ENCODE results near the gene AP1S1.
"Not testable (repeated sequence)": the region's sequence is repeated elsewhere in the genome, so short reads cannot be mapped to it uniquely, and the experiment has no call there.

The AP1S1 gene

DNA sequence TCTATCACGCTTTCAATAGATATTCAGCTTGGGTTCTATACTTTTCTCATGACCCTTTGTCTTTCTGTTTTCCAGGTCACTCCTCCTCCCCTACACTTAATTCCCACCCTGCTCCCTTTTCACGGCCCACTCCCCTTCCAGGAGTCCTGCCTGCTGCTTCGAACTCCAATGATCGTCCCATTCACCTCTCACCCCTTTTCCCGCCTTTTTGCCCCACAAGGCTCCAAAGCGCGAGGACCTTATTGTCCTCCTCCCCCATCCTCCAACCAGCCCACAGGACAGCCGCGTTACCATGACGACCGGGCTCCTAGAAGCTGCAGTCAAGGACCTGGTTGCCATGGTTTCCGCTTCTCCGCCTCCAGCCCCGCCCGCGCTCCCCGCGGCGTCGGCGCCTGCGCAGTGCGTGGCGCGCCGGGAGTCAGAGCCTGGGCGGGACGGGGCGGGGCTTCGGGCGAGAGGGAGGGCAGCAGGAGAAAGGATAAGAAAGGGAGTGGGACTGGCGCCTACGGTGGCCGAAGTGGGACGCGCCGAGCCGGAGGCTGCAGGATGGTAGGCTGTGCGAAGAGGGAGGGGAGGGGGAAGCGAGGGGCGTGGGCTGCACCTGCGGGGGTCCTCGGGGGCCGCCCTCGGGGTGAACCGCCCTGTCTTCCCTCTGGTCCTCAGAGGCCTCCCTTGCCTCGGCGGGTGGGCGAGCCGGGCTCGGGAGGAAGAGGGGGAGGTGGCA lies at the start of gene AP1S1:
Gene AP1S1, plus strand, starts transcription at position 508 of the 724 bp plus-strand sequence. Its CDS starts 39 bp downstream, at position 547.
- DNase-seq: peak; percentile 95

DNA sequence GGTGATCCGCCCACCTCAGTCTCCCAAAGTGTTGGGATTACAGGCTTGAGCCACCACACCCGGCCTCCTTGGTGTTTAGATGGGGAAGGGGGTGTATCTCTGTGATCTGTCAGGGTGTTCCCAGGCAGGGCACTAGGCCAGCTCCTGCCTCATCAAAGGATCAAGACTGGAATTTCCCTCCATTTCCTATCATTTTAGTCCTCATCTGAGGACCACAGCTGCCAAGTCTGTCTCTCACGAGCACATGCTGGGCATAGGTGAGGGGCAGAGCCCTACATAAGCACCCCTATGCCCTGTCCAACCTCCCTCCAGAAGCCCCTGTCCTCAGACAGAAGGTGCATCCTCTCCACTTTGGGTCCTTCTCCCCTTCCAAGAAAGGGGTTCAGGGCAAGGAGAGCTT lies 49.5 kb upstream of the AP1S1 start:
- DNase-seq: no peak

DNA sequence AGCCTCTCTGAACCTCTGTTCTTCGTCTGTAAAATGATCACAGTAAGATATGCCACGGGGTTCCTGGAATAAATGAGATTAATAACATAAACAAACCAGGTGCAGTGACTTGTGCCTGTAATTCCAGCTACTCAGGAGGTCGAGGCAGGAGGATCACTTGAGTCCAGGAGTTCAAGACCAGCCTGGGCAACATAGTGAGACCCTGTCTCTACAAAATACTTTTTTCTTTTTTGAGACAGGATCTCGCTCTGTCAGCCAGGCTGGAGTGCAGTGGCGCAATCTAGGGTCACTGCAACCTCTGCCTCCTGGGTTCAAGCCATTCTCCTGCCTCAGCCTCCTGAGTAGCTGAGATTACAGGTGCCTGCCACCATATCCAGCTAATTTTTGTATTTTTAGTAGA lies 49.0 kb upstream of the AP1S1 start:
- DNase-seq: not testable (repeated sequence)

DNA sequence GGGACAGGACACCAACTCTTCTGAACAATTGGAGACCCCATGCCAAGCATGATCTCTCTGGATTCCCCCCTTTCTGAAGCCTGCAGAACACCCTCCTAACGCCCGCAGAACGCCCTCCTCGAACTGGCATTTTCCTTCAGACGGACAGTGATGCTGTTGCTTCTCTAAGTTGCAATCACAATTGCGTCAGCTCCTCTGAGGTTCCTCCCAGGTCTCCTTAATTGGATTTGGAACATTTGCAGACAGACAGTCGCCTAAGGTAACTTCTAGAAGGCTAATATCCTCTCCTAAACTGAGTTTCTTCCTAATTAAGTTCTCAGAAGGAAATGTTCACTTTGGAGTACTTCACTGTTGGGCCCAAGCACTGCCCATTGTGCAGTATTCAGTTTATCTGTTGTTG lies 47.9 kb upstream of the AP1S1 start:
- DNase-seq: no peak

DNA sequence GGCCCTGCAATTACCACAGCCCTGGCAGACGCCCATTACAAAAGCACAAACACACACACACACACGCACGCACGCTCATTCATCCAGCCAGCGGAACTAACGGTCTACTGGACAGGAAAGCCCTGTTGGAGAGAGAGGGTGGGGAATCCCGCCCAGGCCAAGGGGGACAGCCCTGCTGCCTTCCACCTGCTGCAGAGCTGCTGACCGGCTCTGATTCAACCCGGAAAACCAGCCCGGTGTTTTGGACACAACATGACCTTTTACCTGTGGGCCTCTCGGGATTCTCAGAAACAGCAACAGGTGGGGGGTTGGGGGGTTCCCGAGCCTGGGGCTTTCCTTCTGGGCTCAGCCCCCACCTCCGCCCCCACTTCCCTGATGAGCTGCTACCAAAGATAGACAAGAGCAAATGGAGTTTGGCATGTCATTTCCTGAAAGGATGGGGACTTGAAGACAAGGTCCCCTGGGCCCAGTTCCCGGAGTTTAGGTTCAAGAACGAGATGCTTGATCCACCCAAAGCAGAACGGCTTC lies 45.9 kb upstream of the AP1S1 start:
- no peak for DNase-seq

DNA sequence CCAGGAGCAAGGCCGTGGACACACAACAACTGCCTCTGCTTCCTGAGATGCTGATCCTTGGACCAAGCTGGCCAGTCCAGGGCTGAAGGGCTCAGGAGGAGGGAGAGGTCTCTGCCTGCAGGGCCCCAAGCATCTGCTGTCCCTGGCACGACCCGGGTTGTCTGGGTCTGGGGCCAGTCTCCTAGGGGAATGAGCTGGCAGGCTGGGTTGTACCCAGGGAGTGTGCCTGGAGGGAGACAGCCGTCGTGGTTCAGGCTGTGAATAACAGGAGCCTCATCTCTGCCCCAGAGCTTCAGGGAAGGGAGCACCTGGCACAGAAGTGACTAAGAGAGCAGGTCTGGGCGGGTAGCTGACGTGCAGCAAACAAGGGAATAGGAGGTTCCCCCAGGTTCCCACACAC lies 45.3 kb upstream of the AP1S1 start:
- DNase-seq: no peak

GRCh38 chr7:101109368-101109767 lies 44.9 kb upstream of the AP1S1 start:
- DNase-seq: no peak

DNA sequence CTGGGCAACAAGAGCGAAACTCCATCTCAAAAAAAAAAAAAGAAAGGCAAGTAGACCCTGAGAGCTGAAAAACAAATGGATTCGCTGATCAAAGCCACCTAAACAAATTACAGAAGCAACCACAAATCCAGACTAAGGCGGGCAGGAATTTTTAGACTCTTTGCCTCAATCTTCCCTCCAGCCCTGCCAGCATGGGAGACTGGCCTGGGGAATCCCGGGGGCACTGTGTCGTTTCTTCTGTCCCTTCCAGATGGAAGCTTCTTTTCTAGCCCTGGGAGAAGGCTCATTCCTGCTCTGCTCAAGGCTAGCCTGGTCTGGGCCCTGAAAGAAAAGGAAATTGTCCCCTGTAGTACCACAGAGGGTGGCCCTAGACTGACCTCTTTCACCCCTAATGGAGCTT lies 43.0 kb upstream of the AP1S1 start:
- DNase-seq: no peak

GRCh38 chr7:101112233-101112632 lies 42.0 kb upstream of the AP1S1 start:
- no peak for DNase-seq

GRCh38 chr7:101113140-101113539 lies 41.1 kb upstream of the AP1S1 start:
- not testable (repeated sequence) for DNase-seq

DNA sequence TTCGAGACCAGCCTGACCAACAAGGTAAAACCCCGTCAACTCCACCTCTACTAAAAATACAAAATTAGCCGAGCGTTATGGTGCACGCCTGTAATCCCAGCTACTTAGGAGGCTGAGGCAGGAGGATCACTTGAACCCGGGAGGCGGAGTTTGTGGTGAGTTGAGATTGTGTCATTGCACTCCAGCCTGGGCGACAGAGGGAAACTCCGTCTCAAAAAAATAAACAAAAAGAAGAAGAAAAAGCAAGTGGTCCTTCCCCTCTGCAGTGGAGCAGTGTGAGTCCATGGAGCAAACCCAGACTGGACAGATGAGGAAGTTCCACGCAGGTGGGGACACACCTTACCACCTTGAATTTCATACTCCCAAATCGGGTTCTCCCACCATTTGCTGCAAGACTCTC lies 40.4 kb upstream of the AP1S1 start:
- DNase-seq: no peak

DNA sequence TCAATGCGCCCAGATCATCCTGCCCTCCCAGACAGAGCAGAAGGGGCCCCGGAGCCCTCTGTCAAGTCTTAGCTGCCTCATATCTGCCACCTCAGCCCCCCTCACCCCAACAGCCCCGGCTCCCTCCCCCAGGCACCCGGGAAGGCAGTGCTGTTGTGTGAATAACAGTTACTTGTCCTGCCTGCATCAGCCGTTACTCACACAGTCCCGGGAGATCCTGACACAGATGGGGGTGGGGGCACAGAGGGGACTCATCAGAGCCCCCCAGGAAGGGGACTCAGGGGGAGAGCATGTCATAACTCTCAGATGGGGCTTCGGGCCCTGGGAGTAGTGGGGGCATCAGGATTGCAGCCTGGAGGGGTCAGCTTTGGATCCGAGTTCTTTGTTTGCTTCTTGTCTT lies 39.8 kb upstream of the AP1S1 start:
- no peak for DNase-seq

DNA sequence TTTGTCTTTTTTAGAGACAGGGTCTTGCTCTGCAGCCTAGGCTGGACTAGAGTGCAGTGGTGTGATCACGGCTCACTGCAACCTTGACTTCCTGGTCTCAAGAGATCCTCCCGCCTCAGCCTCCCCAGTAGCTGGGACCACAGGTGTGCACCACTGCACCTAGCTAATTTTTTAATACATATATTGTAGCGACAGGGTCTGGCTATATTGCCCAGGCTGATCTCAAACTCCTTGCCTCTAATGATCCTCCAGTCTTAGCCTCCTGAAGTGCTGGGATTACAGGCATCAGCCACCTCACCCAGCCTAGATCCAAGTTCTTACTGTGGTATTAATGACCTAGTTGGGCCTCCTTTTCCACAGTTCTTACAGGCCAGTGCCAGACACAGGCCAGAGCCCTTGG lies 39.1 kb upstream of the AP1S1 start:
- DNase-seq: no peak

DNA sequence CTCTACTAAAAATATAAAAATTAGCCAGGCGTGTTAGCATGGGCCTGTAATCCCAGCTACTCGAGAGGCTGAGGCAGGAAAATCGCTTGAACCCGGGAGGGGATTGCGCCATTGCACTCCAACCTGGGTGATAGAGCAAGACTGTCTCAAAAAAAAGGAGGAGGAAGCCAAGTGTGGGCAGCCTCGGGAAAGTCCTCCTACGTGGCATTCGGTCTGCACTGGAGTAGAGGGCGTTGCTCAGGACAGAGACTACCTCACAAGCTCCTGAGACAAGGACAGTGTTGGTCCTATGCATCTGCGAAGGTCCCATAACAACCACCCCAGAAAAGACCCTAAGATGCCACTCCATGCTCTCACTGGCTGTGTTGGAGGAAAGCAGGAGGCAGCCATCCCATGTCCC lies 37.4 kb upstream of the AP1S1 start:
- DNase-seq: no peak

DNA sequence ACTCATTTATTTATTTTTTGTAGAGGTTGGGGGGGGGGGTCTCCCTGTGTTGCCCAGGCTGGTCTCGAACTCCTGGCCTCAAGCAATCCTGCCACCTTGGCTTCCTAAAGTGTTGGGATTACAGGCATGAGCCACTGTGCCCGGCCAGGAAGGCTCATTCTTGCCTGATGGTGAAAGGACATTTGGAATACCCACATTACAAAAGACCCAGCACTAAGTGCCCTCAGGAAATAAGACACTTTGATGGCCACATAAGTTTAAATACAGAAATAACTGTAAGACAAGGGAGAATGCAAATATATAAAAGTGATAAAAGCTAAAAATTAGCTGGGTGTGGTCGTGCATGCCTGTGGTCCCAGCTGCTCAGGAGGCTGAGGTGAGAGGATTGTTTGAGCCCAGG lies 35.4 kb upstream of the AP1S1 start:
- no peak for DNase-seq

- DNase-seq: no peak
Observed at GRCh38 chr7:101119876-101120275, 34.4 kb upstream of the AP1S1 start.

- DNase-seq: no peak
Observed at GRCh38 chr7:101120315-101120714, 34.0 kb upstream of the AP1S1 start.

- not testable (repeated sequence) for DNase-seq
Observed at GRCh38 chr7:101121631-101121990, 32.7 kb upstream of the AP1S1 start.

DNA sequence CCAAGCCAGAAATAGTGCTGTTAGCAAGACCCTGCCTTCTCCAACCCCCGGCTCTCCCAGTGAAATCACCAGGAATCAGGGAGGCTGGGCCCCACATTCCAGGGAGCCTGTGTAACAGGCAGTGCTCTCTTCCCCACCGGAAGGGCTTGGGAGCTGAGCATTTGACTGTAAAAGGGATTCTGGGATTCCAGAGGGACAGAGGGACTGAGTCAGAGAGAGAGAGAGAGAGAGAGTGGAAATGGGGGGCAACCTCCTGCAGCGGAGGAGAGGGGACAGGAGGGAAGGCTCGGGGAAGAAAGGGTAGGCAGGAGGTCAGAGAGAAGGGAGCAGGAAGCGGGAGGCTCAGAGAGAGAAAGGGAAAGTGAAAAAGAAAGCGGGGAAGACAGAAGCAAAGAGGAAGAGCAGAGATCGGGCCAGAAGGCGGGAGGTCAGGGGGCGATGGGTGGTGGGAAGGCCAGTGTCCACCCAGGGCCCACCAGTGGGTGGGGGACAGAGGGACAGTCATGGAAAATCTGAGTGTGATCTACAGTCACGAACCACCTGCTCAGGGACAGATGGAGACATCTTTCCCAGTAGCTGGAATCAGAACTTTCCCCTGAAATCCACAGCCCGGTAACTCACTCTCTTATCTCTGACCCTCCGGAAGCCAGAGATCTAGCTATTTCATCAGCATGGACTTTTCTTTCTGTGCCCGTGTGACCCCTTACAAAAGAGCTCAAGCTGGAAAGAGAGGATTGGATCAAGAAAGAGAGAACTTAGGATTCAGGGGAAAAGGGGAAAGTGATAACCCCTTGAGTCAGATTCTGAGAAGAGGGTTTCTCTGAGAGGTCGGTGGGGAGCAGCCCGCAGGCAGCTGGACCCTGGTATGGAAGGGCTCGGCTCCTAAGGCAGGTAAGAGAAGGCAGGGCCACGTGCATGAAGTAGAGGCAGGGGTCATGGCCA lies 32.0 kb upstream of the AP1S1 start:
- no peak for DNase-seq

DNA sequence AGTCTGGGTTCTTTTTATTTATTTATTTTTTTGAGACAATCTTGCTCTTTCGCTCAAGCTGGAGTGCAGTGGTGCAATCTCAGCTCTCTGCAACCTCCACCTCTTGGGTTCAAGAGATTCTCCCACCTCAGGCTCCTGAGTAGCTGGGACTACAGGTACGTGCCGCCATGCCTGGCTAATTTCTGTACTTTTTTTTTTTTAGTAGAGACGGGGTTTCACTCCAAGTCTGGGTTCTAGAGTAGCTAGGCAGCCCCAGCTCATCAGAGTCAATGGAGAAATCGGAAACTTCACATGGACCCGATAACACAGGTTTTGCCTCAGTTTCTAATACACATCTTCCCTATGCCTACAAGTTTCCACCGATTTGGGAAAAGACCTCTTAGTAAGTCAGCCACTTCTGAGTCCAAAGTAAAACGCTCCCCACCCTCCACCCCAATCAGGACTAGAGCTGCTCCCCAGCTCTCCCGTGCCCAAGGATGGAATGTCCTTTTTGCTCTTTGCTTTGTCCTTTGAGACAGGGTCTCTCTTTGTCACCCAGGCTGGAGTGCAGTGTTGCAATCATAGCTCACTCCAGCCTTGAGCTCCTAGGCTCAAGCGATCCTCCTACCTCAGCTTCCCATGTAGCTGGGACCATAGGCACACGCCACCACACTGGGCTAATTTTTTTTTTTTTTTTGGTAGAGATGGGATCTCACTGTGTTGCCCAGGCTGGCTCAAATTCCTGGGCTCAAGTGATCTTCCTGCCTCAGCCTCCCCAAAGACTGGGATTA lies 31.2 kb upstream of the AP1S1 start:
- DNase-seq: no peak

DNA sequence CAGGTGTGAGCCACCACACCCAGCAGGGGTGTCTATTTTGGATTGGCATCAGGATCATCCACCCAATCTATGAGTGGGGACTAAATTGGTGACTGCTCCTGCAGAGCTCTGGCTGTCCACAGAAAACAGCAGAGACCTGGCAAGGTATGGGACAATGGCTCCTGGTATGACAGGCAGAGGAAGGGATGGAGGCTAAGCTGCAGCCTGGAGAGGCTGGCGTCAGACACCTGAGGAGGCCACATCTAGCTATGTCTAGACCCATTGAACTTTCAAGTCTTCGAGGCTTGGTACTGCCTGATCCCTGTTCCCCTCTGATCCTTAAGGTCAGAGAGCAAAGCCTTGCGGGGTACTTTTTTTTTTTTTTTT lies 30.6 kb upstream of the AP1S1 start:
- no peak for DNase-seq

DNA sequence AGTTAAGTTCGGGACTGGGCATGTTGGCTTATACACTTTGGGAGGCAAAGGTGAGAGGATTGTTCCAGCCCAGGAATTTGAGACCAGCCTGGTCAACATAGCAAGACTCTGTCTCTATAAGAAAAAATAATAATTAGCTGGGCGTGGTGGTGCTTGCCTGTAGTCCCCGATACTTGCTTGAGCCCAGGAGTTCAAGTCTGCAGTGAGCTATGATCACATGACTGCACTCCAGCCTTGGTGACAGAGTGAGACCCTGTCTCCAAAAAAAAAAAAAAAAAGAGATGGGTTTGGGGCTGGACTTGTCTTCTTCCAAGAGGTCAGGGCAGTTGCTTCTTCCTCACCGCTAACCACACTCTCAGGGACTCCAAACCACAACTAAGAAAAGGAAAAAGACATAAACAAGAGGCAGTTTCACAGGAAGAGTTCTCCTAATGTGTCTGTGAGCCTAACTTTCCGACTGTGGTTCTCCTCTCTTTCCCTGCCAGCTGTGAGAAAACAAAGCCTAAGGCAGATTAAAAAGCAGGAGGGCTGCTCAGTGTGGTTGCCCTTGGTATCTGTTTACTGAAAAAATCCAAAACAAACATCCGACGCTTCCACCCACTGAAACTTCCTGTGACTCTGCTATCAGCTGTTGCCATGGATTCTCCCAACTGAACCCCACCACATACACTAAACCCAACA lies 29.8 kb upstream of the AP1S1 start:
- DNase-seq: no peak

Data from DMS79 treated with DMSO at 0.1 percent for 48 hours (cell line).